Lung (tissue), 12 donors: ENCODE measurements around the gene UBE2Q1. TPM values are rescaled to one million over a fixed set of nuclear protein-coding genes. Genes with fewer than 3 reads are reported as not detected.
A peak's percentile ranks its signal among the peaks of the same experiment; 100 is the strongest.

Source experiments
- ATAC-seq: fragments of 200-7000 bp; cut with Tn5 transposase; one replicate; pipeline ENCODE4 v1.9.1; 2020; ENCODE audit warnings: moderate number of reproducible peaks; ENCODE audit not compliant: insufficient read depth, low FRiP score
- DNase-seq, 3 donors: peaks; one replicate each; pipeline ENCODE4 v3.0.0-alpha.2; 2013 to 2017
- H3K27ac ChIP-seq, 2 donors: one replicate each; pipeline ENCODE4 v1.5.1; 2013; ENCODE audit warnings: mild to moderate bottlenecking in 2 of 2, moderate library complexity in 2 of 2, control low read depth in 1 of 2, inconsistent platforms in 1 of 2, low read depth in 1 of 2, low read length in 1 of 2
- H3K27me3 ChIP-seq, 3 donors: one replicate each; pipeline ENCODE4 v1.5.1; 2013; ENCODE audit warnings: low read length in 2 of 3; ENCODE audit not compliant: control insufficient read depth in 3 of 3, insufficient read depth in 3 of 3
- H3K36me3 ChIP-seq, 4 donors: one replicate each; pipeline ENCODE4 v1.5.1; 2013; ENCODE audit warnings: low read length in 4 of 4, mild to moderate bottlenecking in 1 of 4, moderate library complexity in 1 of 4; ENCODE audit not compliant: control insufficient read depth in 4 of 4, insufficient read depth in 4 of 4
- H3K4me1 ChIP-seq, 5 donors: one replicate each; pipeline ENCODE4 v1.5.1; 2013; ENCODE audit warnings: low read length in 5 of 5, mild to moderate bottlenecking in 2 of 5, moderate library complexity in 1 of 5; ENCODE audit not compliant: control insufficient read depth in 5 of 5, insufficient read depth in 5 of 5
- H3K4me3 ChIP-seq: one replicate; pipeline ENCODE4 v1.5.1; 2013; ENCODE audit warnings: mild to moderate bottlenecking, control low read depth, moderate library complexity
- H3K9ac ChIP-seq, 2 donors: one replicate each; pipeline ENCODE4 v1.5.1; 2013; ENCODE audit warnings: low read length in 2 of 2, control low read depth in 1 of 2; ENCODE audit not compliant: insufficient read depth in 1 of 2
- H3K9me3 ChIP-seq, 4 donors: one replicate each; pipeline ENCODE4 v1.5.1; 2013; ENCODE audit warnings: low read length in 3 of 4, mild to moderate bottlenecking in 1 of 4, moderate library complexity in 1 of 4; ENCODE audit not compliant: control insufficient read depth in 4 of 4, insufficient read depth in 3 of 4
- CTCF ChIP-seq: IDR thresholded peaks from 2 replicates; pipeline ENCODE4 v1.5.1; 2012; ENCODE audit warnings: mild to moderate bottlenecking; ENCODE audit errors: control extremely low read depth, extremely low read depth
- WGBS, 2 donors: extraction: QIAGEN DNeasy Blood & Tissue Kit; methylation state at CpG; one replicate each; pipeline ENCODE4 v1.1.7; 2013; 5-methylcytosine and 5-hydroxymethylcytosine counted together
- polyA plus RNA-seq, 2 donors: library from polyadenylated mRNA; stranded (reverse); fragments of 200-250 nt; gene quantifications; one replicate each; pipeline ENCODE4 v1.2.1, GENCODE V29; 2013
- total RNA-seq, 2 donors: library from RNA; depleted of rRNA in 1 of 2; stranded (reverse); fragments of >200 nt in 1 of 2; gene quantifications; one replicate each; pipeline ENCODE4 v1.2.1, GENCODE V29; 2014 to 2021
- donor health status: control.
- donor health status: control.
- donor health status: Bipolar disorder and iron deficiency.
- donor health status: healthy.
- donor health status: DM: yes; HTN: yes; CAD: no.

UBE2Q1 gene
- total and polyA plus RNA-seq, 4 donors = 34.3 to 87.3 (median 43.3) TPM

DNA sequence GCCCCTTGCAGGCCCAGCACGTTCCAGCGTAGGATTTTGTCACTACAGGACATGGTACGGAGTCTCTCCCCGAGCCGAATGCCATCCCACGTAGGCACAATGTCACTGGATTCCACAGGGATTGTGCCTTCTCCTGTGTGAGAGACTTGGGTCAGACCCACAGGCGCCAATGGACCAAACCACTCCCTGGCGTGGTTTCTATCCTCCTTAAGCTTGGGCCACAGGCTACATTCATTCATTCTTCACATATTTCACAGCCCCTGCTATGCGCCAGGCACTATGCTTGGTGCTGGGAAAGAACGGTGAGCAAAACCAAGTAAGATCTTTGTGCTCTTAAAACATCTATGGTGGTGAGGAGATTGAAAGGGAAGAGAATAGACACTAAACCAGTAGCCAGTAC, 27.8 kb upstream of the UBE2Q1 start:
- Histone ChIP-seq H3K9me3 (no peaks in the 10 kb centered on the region), H3K36me3 (peaks cover 65 to 79% (median 77%) of the 10 kb centered on the region in 4 donors), H3K27me3 (no peaks in the 10 kb centered on the region), H3K4me1 (peaks cover 0 to 9% (median 0%) of the 10 kb centered on the region in 5 donors), H3K4me3 (no peak overlapping the region), H3K27ac (no peak overlapping the region), H3K9ac (no peak overlapping the region)
- ATAC-seq = no peak
- TF ChIP-seq CTCF = no peak
- WGBS, 2 donors = 92 to 94% methylated on average over 10 of the region's 10 CpGs
- DNase-seq = no peak

GRCh38 chr1:154584267-154584994, 26.0 kb upstream of the UBE2Q1 start:
- H3K36me3 ChIP-seq = peaks cover 59 to 82% (median 70%) of the 10 kb centered on the region in 4 donors
- no peak for DNase-seq
- ATAC-seq = no peak
- no peaks in the 10 kb centered on the region for H3K27me3 ChIP-seq
- no peak overlapping the region for H3K4me3 ChIP-seq
- no peak for TF ChIP-seq CTCF
- no peaks in the 10 kb centered on the region for H3K9me3 ChIP-seq
- H3K4me1 ChIP-seq = peaks cover 0 to 9% (median 0%) of the 10 kb centered on the region in 5 donors
- 83 to 89% methylated on average over 9 of the region's 9 CpGs for WGBS, 2 donors
- no peak overlapping the region for H3K27ac ChIP-seq
- no peak overlapping the region for H3K9ac ChIP-seq

- no peaks in the 10 kb centered on the region for H3K27me3 ChIP-seq
- H3K4me1 ChIP-seq = peaks cover 0 to 9% (median 0%) of the 10 kb centered on the region in 5 donors
- ATAC-seq (no peak), DNase-seq (peak; percentile 70 to 75 (median 73))
- no peak overlapping the region for H3K9ac ChIP-seq
- H3K9me3 ChIP-seq = no peaks in the 10 kb centered on the region
- peaks cover 53 to 79% (median 64%) of the 10 kb centered on the region in 4 donors for H3K36me3 ChIP-seq
- H3K4me3 ChIP-seq = no peak overlapping the region
- 70 to 80% methylated on average over 9 of the region's 9 CpGs for WGBS, 2 donors
- TF ChIP-seq CTCF = no peak
- no peak overlapping the region for H3K27ac ChIP-seq
Observed at GRCh38 chr1:154583773-154584172, 25.3 kb upstream of the UBE2Q1 start.
